ENCODE data around the gene PTPN12.
"Not testable (repeated sequence)": the region's sequence is repeated elsewhere in the genome, so short reads cannot be mapped to it uniquely, and the experiment has no call there.

- TF ChIP-seq, protein P1, sequence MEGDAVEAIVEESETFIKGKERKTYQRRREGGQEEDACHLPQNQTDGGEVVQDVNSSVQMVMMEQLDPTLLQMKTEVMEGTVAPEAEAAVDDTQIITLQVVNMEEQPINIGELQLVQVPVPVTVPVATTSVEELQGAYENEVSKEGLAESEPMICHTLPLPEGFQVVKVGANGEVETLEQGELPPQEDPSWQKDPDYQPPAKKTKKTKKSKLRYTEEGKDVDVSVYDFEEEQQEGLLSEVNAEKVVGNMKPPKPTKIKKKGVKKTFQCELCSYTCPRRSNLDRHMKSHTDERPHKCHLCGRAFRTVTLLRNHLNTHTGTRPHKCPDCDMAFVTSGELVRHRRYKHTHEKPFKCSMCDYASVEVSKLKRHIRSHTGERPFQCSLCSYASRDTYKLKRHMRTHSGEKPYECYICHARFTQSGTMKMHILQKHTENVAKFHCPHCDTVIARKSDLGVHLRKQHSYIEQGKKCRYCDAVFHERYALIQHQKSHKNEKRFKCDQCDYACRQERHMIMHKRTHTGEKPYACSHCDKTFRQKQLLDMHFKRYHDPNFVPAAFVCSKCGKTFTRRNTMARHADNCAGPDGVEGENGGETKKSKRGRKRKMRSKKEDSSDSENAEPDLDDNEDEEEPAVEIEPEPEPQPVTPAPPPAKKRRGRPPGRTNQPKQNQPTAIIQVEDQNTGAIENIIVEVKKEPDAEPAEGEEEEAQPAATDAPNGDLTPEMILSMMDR (IDR thresholded peaks at IDR 0.05) = not testable (repeated sequence)
- TF ChIP-seq POLR2A, EP300 (IDR thresholded peaks at IDR 0.05): not testable (repeated sequence)
Measured at GRCh38 chr7:77521537-77521936, 15.6 kb upstream of the PTPN12 start.
